Stimulated activated CD4-positive, alpha-beta T cell treated with anti-CD3 and anti-CD28 coated beads, Interleukin-1b, Interleukin-23, amount 100 ng/mL, for 1 hour (primary cell): Measurements from ENCODE around the gene IGSF23.

Experiments used
- DNase-seq, 2 donors: peaks; one replicate each; pipeline ENCODE4 v3.0.0-alpha.2; 2020; ENCODE audit warnings: low read depth in 2 of 2

The IGSF23 gene

DNA sequence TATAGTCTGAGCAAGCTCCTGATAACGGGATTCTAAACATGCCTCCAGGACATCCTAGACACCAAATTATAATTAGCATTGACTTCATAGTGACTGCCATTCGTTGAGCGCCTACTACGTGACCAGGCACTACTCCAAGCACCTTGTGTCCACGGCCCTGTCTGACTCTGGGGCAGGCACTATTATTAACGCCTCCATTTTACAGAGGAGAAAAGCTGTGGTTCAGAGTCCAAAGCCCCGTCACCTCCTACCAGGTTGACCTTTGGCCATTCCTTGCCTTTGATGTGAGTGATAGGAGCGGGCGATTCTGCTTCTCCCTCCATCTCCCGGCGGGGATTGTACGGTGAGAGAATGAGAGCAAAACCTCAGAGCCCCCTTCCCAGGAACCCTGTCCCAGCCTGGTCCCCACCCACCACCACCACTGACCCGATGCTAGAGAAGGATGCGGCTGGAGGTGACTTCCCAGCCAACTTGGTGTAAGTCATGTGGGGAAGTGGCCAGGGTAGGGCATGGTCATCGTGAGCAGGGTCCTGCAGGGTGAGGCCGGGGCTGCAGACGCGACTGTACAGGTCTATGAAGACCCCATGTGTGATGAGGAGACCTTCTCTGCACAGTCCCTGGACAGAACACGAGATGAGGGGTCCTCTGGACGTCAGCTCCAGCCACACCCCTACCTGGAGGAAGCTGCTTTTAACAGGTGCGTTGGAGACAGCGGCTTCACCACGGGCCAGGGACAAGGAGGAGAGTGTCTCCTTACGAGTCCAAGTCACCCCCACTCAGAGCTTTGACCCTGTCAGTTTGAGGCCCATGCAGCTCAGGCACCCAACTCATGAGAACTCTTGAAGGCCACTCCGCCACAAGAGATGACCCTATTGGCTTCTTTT is at the start of gene IGSF23:
IGSF23 (plus strand) TSS at position 269 of the 884 bp plus-strand sequence; CDS start at position 352, 83 bp downstream.
- no peak for DNase-seq

GRCh38 chr19:44566984-44567383 is 46.4 kb upstream of the IGSF23 start:
- no peak for DNase-seq

DNA sequence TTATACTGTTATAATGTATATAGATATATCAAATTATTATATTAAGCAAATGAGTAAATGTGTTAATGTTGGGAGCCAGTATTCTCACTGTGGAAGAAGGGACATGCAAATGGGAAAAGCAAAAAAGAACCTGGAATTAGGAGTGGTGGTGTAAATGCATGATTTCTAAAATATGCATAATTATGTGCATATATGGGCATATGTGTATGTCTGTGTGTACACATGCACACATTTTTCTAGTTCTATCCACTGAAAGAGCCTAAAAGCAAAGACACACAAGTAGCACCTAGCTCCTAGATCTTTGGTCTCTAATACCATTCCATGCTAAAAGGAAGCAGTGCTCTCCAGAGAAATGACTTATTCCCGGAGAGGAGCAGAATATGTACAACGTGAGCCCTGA is 45.6 kb upstream of the IGSF23 start:
- no peak for DNase-seq

DNA sequence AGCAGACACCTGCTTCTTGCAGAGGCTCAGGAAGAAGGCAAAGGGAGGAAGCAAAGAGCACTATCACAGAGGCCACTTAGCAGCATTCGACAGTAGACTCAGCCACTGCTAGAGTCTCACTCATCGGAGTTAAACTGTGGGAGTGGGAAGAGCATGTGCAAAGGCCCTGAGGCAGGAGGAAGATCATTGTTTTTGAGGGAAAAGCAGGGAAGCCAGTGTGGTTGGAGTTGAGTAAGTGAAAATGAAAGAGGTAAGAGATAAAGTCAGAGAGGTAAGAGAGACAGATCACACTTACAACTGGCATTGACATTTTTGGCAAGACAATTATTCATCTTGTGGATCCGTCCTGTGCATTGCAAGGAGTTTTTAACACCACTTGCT is 42.8 kb upstream of the IGSF23 start:
- no peak for DNase-seq

DNA sequence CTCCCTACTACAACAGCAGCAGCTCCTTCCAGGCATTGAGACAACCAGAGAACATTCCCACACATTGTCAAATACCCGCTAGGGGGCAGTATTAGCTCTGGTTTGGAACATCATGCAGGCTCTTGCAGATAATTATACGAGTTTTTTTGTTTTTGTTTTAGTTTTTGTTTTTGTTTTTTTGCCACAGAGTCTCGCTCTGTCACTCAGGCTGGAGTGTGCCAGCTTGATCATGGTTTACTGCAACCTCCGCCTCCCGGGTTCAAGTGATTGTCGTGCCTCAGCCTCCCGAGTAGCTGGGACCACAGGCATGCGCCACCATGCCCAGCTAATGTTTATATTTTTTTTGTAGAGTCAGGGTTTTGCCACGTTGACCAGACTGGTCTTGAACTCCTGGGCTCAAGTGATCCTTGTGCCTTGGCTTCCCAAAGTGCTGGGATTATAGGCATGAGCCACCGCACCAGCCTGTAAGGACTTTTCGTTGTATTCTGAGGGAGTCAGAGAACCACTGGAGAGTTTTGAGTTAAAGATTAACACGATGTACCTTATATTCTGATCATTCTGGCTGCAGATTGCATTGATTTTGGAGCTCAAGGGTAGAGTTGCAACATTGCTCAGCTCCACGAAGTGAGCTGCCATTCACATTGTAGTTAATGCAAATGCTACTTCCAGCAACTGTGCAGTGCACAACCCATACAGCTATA is 42.2 kb upstream of the IGSF23 start:
- peak; percentile 10 to 15 for DNase-seq

DNA sequence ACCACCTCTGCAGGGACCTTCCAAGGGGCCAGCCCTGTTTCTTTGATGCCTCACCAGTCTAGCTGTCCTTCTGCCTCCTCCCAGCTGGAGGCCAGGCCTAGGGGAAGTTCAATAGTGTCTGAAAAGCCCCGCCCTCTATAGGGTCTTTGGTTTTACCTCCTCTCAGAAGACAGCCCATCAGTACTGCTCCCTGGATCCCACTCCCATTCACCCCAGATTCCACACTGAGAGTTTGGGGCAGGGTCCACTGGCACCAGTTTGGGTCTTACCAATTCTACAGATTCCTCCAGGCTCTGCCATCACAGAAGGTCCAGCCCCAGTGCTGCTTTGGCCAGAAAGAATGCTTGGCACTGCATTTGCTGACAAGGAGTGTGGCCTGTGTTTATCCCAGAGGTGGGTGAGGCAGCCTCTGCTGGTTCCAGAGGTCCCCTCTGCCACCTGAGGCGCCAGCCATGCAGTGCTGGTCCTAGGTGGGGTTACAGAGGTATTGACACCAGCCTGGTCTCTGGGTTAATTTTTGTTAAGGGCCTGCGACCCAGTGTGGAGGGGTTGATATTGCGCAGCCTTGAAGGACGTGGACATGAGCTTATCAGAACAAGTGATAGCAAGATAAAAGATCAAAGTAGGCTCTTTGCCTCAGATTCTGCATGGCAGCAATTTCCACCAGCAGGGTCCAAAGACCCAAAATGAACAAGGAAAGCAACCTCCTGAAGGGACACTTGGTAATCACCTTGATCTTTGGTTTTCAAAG is 41.4 kb upstream of the IGSF23 start:
- DNase-seq, result no peak

GRCh38 chr19:44572581-44572900 is 40.8 kb upstream of the IGSF23 start:
- no peak for DNase-seq

- DNase-seq, result no peak
Measured at GRCh38 chr19:44573183-44573582, 40.2 kb upstream of the IGSF23 start.

- no peak for DNase-seq
Measured at GRCh38 chr19:44573627-44574026, 39.7 kb upstream of the IGSF23 start.

GRCh38 chr19:44574186-44574950 is 39.0 kb upstream of the IGSF23 start:
- DNase-seq, result no peak

DNA sequence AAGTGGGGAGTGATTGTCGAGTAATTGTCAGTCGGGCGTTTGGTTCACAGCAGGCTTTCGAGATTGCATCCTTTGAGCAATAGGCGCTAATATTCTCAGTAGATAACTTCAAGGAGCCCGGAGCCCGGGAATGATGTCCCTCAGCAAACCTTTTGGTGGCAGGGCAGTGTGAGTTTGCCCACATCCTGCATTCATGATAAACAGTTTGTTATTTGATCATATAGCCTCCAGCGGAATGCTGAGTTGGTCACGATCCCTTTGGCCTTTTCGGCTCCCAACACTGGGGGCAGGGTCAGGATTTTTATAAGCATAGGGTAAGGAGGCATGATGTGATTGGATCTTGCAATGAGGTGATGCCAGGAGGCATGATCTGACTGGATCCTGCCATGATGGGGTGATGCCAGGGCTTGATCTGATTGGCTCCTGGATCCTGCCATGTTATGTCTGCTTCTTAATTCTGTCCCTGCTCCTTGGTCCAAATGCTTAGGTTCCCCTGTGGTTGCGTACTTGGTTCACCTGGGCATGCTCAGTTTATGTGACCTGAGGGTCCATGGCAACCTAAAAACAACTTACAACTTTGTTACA is 38.2 kb upstream of the IGSF23 start:
- no peak for DNase-seq

DNA sequence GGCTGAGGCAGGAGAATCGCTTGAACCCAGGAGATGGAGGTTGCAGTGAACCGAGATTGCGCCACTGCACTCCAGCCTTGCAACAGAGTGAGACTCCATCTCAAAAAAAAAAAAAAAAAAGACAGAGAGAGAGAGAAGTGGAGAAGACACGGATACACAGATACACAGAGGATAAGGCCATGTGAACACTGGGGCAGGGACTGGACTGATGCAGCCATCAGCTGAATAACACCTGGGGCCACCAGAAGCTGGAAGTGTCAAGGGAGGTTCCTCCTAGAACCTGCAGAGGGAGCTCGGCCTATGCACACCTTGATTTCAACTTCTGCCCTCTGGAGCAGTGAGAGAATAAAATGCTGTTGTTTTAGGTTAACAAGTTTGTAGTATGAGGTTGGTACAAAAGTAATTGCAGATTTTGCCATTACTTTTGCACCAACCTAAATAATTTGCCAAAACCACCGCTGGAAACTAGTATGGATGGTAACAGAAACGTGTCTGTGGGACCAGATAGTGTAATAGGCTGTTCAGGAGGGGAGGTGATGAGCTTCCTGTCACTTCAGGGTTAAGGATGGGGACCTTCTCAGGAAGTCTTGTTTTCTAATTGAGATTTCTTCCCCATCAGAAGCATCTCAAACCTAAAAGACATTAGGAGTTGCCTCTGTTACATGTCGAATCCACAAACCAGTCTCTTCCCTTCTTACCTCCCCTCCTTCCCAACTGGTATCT is 36.4 kb upstream of the IGSF23 start:
- no peak for DNase-seq

DNA sequence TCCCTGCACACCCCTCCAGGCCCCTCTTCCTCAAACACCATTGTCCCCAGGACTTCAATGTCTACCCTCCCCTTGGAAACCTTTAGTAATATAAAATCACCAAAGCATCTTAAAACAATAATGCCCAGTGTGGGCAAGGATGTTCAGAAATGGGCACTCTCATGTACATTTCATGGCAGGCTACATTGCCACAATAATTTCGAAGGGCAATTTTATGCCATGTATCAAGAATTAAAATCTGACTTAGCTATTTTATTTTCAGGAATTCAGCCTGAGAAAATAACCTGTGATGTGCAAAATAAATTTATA is 35.8 kb upstream of the IGSF23 start:
- no peak for DNase-seq

- DNase-seq, result no peak
Measured at GRCh38 chr19:44579663-44580365, 33.5 kb upstream of the IGSF23 start.

GRCh38 chr19:44580366-44580895 is 32.9 kb upstream of the IGSF23 start:
- DNase-seq, result no peak

DNA sequence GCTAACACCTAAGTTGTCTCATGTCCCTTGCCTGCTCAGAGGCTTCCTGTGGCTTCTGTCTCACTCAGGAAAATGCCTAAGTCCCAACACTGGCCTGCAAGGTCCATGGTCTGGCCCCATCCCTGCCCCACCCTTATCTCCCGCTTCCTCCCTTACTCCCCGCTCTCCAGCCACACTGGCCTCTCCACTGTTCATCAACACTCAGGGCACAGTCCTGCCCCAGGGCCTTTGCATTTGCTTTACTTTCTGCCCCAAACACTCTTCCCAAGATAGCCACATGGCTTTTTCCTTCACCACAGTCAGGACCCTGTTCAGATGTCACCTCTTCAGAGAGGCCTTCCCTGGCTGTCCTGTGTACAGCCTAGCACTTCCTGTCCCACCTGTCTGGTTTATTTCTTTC is 32.1 kb upstream of the IGSF23 start:
- DNase-seq, result no peak

DNA sequence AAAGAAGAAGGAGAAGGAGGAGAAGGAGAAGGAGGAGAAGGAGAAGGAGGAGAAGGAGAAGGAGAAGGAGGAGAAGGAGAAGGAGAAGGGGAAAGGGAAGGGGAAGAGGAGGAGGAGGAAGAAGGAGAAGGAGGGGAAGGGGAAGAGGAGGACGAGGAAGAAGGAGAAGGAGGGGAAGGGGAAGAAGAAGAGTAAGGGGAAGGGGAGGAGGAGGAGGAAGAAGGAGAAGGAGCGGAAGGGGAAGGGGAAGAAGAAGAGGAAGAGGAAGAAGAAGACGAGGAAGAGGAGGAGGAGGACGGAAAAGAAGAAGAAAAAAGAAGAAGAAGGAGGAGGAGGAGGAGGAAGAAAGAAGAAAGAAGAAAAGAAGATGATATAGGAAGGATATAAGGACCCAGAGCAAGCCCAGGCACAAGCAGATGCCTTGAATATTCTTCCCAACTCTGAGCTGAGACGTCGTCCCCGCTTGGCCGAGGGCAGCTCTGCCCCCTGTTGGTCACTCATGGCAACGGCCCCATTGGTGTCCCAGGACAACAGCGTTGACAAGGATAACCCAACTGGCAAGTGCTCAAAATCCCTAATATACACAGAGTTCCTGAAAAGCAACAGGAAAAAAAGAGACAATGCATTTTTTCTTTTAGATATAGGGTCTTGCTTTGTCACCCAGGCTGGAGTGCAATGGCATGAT is 30.6 kb upstream of the IGSF23 start:
- DNase-seq, result no peak

DNA sequence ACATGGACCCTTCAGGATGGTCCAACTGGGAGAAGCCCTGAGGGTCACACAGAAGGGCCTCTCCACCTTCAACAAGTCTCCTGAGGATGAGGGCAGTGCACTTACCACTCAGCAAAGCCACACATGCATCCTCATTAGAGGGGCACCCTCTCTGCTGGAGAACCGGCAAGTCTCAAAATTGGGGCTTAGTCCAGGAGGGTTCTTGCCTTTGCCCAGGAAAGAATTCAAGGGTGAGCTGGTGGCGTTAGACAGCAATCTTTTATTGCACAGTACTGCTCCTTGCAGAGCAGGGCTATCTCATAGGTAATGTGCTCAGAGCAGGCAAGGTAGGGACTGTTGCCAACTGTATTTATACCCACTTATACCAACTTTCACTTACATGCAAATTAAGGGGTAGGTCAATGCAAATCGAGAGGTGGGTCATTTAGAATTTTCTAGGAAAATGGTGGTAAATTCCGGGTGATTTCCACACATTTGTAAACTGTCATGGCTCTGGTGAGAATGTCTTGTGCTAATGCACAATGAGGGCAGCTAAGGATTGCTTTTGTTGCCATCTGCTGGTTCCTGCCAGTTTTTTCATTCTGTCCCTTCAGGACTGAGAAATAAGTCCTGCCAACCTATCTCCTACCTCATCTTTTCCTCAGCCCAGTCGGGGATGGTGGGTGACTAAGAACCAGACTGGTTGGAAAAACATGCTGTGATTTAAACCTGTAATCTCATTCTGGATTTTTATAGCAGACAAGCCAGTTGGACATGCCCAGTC is 27.8 kb upstream of the IGSF23 start:
- no peak for DNase-seq
